ENCODE results near the gene POU1F1.
"Not testable (repeated sequence)": the region's sequence is repeated elsewhere in the genome, so short reads cannot be mapped to it uniquely, and the experiment has no call there.

The POU1F1 gene

GRCh38 chr3:87250009-87250408 is 26.4 kb downstream of the POU1F1 start:
- DNase-seq (ENCODE audit: low spot score), result no peak

- DNase-seq (ENCODE audit: low spot score), result no peak
Measured at GRCh38 chr3:87248831-87249230, 27.6 kb downstream of the POU1F1 start.

- DNase-seq (ENCODE audit: low spot score), result not testable (repeated sequence)
Measured at GRCh38 chr3:87248231-87248630, 28.2 kb downstream of the POU1F1 start.

- DNase-seq (ENCODE audit: low spot score), result peak; percentile 15
Measured at GRCh38 chr3:87247430-87247773, 29.0 kb downstream of the POU1F1 start.

- peak; percentile 19 for DNase-seq (ENCODE audit: low spot score)
Measured at GRCh38 chr3:87246662-87247429, 29.5 kb downstream of the POU1F1 start.

GRCh38 chr3:87236093-87236492 is 40.3 kb downstream of the POU1F1 start:
- no peak for DNase-seq (ENCODE audit: low spot score)

- no peak for DNase-seq (ENCODE audit: low spot score)
Measured at GRCh38 chr3:87233805-87234204, 42.6 kb downstream of the POU1F1 start.

DNA sequence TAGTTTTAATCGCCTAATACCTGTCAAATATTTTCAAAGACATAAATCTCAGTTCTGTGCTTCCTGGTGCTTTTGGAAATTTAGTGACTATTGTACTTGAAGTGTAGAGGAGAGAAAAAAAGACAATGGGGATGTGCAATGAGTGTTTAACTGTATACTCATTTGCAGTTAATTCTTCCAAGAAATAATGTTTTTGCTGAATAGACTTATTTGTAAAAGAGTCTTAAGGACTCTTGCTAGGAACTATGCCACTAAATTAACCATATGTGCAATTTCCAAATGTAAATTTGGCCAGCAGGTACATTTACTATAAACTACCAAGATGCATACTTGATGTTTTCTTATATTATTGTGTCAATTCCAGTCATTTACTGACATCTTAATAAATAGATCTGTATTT is 47.3 kb downstream of the POU1F1 start:
- DNase-seq (ENCODE audit: low spot score), result no peak

- no peak for DNase-seq (ENCODE audit: low spot score)
Measured at GRCh38 chr3:87228316-87228715, 48.1 kb downstream of the POU1F1 start.

GRCh38 chr3:87227835-87228144 is 48.6 kb downstream of the POU1F1 start:
- no peak for DNase-seq (ENCODE audit: low spot score)

- DNase-seq (ENCODE audit: low spot score), result peak; percentile 92
Measured at GRCh38 chr3:87227104-87227834, 49.1 kb downstream of the POU1F1 start, which contains the start of gene CHMP2B. Gene CHMP2B (plus strand): TSS chr3:87227309. CDS start chr3:87227523, 214 bp downstream.

- DNase-seq (ENCODE audit: low spot score), result no peak
Measured at GRCh38 chr3:87225659-87226058, 50.7 kb downstream of the POU1F1 start.

GRCh38 chr3:87219611-87220010 is 56.8 kb downstream of the POU1F1 start:
- DNase-seq (ENCODE audit: low spot score), result no peak

GRCh38 chr3:87218560-87218959 is 57.8 kb downstream of the POU1F1 start:
- no peak for DNase-seq (ENCODE audit: low spot score)

All from COLO829 (cell line).